HG03439 (cell line): ENCODE measurements around the gene EEFSEC.

Source experiments
- ATAC-seq: cut with Tn5 transposase; IDR thresholded peaks from one replicate; pipeline ENCODE4 v1.9.1; 2021; ENCODE audit warnings: mild to moderate bottlenecking, moderate library complexity; ENCODE audit not compliant: unreplicated experiment

The EEFSEC gene

GRCh38 chr3:128457937-128458336 is 304.7 kb downstream of the EEFSEC start:
- ATAC-seq: no peak
